ENCODE results near the gene RNGTT.

RNGTT gene

GRCh38 chr6:88712243-88712936, 251.0 kb downstream of the RNGTT start:
- no peaks in the 10 kb centered on the region for H3K27me3 ChIP-seq (ENCODE audit: control insufficient read depth, insufficient read depth, low read length)
- H3K79me2 ChIP-seq: no peaks in the 10 kb centered on the region
- H3K9me3 ChIP-seq (ENCODE audit: control insufficient read depth, low read length): no peaks in the 10 kb centered on the region
- H3K4me1 ChIP-seq: no peaks in the 10 kb centered on the region
- H3K27ac ChIP-seq: no peak overlapping the region
- H3K9ac ChIP-seq: no peak overlapping the region
- H3K36me3 ChIP-seq (ENCODE audit: control insufficient read depth, insufficient read depth, low read length): no peaks in the 10 kb centered on the region
- H3K4me2 ChIP-seq (ENCODE audit: low read length): no peak overlapping the region
- no peak for TF ChIP-seq CTCF (IDR thresholded peaks at IDR 0.05)
- H3K4me3 ChIP-seq (ENCODE audit: low read depth, low read length): no peak overlapping the region
- no peak overlapping the region for H2AFZ ChIP-seq

- Histone ChIP-seq H3K36me3 (ENCODE audit: control insufficient read depth, insufficient read depth, low read length) (no peaks in the 10 kb centered on the region), H3K27me3 (ENCODE audit: control insufficient read depth, insufficient read depth, low read length) (no peaks in the 10 kb centered on the region), H3K4me3 (ENCODE audit: low read depth, low read length) (no peak overlapping the region), H2AFZ (no peak overlapping the region), H3K27ac (no peak overlapping the region), H3K9ac (no peak overlapping the region), H3K9me3 (ENCODE audit: control insufficient read depth, low read length) (no peaks in the 10 kb centered on the region), H3K79me2 (no peaks in the 10 kb centered on the region), H3K4me2 (ENCODE audit: low read length) (no peak overlapping the region), H3K4me1 (no peaks in the 10 kb centered on the region)
- TF ChIP-seq CTCF (IDR thresholded peaks at IDR 0.05): no peak
Measured at GRCh38 chr6:88709819-88710246, 253.6 kb downstream of the RNGTT start.

GRCh38 chr6:88708197-88708744, 255.1 kb downstream of the RNGTT start:
- Histone ChIP-seq H3K4me2 (ENCODE audit: low read length) (no peak overlapping the region), H3K36me3 (ENCODE audit: control insufficient read depth, insufficient read depth, low read length) (no peaks in the 10 kb centered on the region), H3K4me1 (no peaks in the 10 kb centered on the region), H3K4me3 (ENCODE audit: low read depth, low read length) (no peak overlapping the region), H3K27me3 (ENCODE audit: control insufficient read depth, insufficient read depth, low read length) (no peaks in the 10 kb centered on the region), H3K79me2 (no peaks in the 10 kb centered on the region), H3K9me3 (ENCODE audit: control insufficient read depth, low read length) (no peaks in the 10 kb centered on the region), H3K27ac (no peak overlapping the region), H2AFZ (no peak overlapping the region), H3K9ac (no peak overlapping the region)
- no peak for TF ChIP-seq CTCF (IDR thresholded peaks at IDR 0.05)

GRCh38 chr6:88705601-88706000, 257.8 kb downstream of the RNGTT start:
- Histone ChIP-seq H3K4me2 (ENCODE audit: low read length) (no peak overlapping the region), H3K9ac (no peak overlapping the region), H3K27me3 (ENCODE audit: control insufficient read depth, insufficient read depth, low read length) (no peaks in the 10 kb centered on the region), H3K27ac (no peak overlapping the region), H3K36me3 (ENCODE audit: control insufficient read depth, insufficient read depth, low read length) (no peaks in the 10 kb centered on the region), H2AFZ (no peak overlapping the region), H3K4me1 (no peaks in the 10 kb centered on the region), H3K9me3 (ENCODE audit: control insufficient read depth, low read length) (no peaks in the 10 kb centered on the region), H3K4me3 (ENCODE audit: low read depth, low read length) (no peak overlapping the region), H3K79me2 (no peaks in the 10 kb centered on the region)
- TF ChIP-seq CTCF (IDR thresholded peaks at IDR 0.05): no peak

GRCh38 chr6:88704980-88705379, 258.4 kb downstream of the RNGTT start:
- Histone ChIP-seq H3K4me2 (ENCODE audit: low read length) (no peak overlapping the region), H3K27ac (no peak overlapping the region), H2AFZ (no peak overlapping the region), H3K4me3 (ENCODE audit: low read depth, low read length) (no peak overlapping the region), H3K79me2 (no peaks in the 10 kb centered on the region), H3K4me1 (no peaks in the 10 kb centered on the region), H3K9ac (no peak overlapping the region), H3K9me3 (ENCODE audit: control insufficient read depth, low read length) (no peaks in the 10 kb centered on the region), H3K27me3 (ENCODE audit: control insufficient read depth, insufficient read depth, low read length) (no peaks in the 10 kb centered on the region), H3K36me3 (ENCODE audit: control insufficient read depth, insufficient read depth, low read length) (no peaks in the 10 kb centered on the region)
- TF ChIP-seq CTCF (IDR thresholded peaks at IDR 0.05): no peak

Data from parathyroid adenoma (tissue), 2 donors.